H1 (cell line): ENCODE measurements around the gene POU6F2. TPM values are rescaled to one million over a fixed set of nuclear protein-coding genes. Genes with fewer than 3 reads are reported as not detected.

Experiments used
- TCF12 ChIP-seq: IDR thresholded peaks from 2 replicates; pipeline ENCODE4 v1.6.1; 2011; ENCODE audit warnings: low read depth, mild to moderate bottlenecking, low read length
- polyA plus RNA-seq, 7 experiments: library from polyadenylated mRNA; depleted of rRNA in 3 of 7; stranded (reverse) in 5 of 7; unstranded in 2 of 7; fragments of >200 nt in 5 of 7; fragments of 200-250 nt in 2 of 7; gene quantifications; 1 replicate in 5 of 7; 2 replicates in 1 of 7; 4 replicates in 1 of 7; pipeline versions ENCODE4 v1.2.1 to v1.2.3, GENCODE V29; 2011 to 2013; ENCODE audit warnings: missing spikeins in 2 of 7, mixed read lengths in 2 of 7
- total RNA-seq: library from RNA; stranded (reverse); fragmentation: NEBNext Ultra II Directional; extraction: Animal tissue kit (Norgen Biotek cat#: 25700); gene quantifications from 2 replicates; pipeline ENCODE4 v1.2.1, GENCODE V29; 2021
- TF ChIP-seq, protein P1 (sequence below): IDR thresholded peaks from 2 replicates; pipeline ENCODE4 v1.6.1; 2011; ENCODE audit warnings: low read length, improper control_type of control experiment

Gene POU6F2
- total and polyA plus RNA-seq, 2 of the 8 experiments (the other 6 are each of a cell fraction or from before 2014, with no cell fraction given) = 1.1 to 2.0 TPM

DNA sequence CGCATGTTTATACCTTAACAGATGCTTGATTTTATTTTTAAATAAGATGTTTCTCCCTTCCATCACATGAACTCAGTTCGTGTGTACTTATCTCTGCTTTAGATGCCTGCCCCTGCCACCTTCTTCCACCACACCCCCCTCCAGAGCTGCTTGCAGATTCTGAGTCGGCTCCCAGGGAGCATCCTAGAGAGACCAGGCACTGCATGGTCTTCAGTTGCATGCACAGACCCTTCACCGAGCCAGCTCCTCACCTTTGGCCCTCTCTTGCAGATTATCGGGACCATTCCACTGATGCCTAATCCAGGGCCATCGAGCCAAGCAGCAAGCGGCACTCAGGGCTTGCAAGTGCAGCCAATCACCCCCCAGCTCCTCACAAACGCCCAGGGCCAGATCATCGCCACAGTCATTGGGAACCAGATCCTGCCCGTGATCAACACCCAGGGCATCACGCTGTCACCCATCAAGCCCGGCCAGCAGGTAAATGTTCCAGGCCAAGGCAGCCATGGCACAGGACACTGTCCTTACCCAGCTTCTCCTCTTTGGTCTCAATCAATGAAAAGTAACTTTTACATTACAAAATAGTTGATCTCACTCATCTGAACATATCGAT lies 455.2 kb downstream of the POU6F2 start (continued):
- TF ChIP-seq, protein P1, sequence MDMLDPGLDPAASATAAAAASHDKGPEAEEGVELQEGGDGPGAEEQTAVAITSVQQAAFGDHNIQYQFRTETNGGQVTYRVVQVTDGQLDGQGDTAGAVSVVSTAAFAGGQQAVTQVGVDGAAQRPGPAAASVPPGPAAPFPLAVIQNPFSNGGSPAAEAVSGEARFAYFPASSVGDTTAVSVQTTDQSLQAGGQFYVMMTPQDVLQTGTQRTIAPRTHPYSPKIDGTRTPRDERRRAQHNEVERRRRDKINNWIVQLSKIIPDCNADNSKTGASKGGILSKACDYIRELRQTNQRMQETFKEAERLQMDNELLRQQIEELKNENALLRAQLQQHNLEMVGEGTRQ = no peak
- no peak for TF ChIP-seq TCF12
